GM03348 (cell line): ENCODE data around the gene MRPS35.

Experiments used
- DNase-seq: peaks from one replicate; pipeline ENCODE4 v3.0.0; 2012; ENCODE audit warnings: low spot score

Gene MRPS35

DNA sequence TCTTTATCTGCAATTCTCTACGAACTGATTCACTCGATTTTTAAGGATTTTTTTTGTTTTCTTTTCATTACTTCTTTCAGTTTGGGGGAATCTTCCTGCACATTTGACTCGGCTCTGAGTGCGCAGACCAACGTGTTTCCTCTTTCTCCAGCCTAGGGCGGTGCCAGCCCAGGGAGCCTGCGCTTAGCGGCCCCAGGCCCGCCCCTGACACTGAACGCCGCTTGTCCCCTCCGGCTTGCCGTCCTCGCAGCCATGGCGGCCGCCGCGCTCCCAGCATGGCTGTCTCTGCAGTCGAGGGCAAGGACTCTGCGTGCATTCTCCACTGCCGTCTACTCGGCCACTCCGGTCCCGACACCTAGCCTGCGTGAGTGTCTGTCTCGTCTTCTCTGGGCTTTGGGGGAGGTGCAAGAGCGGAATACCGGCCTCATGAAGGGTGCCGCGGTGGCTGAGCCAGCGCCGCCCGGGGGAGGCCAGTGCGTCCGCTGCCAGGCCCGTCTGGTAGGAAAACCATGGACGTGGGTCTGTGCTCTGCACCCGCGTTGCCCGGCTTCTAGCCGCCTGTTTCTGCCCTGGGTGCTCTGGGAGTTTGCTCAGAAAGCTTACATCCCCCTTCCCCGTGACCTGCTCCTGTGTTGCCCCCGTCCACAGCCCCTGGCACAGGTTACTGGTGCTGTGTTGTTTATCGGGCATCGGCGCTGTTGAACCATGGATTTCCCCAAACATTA is at the start of gene MRPS35:
Gene MRPS35, plus strand, starts transcription at position 241 of the 725 bp plus-strand sequence. Its CDS starts 12 bp downstream, at position 253.
- DNase-seq: peak; percentile 96

DNA sequence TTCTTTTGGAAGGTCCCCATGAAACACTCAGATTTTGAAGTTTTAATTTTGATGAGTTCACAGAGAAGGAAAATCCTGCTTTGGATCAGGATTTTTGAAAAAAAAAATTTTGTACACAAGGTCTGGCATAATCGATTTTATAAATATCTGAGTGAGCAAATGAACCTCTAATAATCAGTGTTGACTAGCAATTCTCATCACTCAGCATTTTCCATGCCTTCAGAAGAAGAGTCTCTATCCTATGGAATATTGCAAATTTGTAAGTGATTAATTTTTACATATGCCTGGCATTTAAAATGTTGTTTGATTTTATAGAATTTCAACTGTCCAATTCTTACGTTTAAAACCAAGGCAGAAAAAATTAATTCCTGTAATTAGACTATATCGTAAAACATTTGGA is 44.9 kb upstream of the MRPS35 start:
- DNase-seq: no peak

DNA sequence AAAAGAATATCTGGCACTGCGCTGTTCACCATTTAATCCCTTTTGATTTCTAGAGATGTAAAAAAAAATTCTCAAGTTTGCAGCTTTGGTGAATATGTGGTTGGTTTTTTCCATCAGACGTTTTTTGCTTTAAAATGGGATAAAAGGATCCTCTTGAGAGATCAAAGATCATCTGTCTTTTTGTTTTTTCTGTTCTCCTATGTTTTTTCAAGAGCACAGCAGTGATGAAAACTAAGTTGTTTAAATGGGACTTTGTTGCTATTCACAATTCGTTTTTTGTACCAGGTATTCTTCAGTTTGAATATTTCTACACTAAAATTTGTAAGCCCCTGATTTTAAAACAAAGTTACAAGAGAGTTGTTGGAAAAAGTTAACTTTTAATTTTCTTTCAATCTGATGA is 44.1 kb upstream of the MRPS35 start:
- no peak for DNase-seq

DNA sequence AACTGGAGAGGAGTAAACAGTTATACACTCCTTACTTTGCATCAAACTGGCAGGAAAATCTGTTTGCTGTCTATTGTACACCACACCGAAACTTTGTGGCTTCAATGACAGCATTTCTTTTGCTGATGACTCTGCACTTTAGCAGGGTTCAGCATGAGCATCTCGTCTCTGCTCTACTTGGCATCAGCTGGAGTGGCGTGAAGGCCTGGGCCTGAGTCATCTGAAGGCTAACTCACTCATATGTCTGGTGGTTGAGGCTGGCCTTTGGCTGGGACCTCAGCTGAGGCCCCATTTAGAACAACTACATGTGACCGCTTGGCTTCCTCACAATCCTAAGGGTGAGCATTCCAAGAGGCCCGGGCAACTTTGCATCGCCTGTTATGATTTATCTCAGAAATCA is 43.1 kb upstream of the MRPS35 start:
- peak; percentile 78 for DNase-seq

DNA sequence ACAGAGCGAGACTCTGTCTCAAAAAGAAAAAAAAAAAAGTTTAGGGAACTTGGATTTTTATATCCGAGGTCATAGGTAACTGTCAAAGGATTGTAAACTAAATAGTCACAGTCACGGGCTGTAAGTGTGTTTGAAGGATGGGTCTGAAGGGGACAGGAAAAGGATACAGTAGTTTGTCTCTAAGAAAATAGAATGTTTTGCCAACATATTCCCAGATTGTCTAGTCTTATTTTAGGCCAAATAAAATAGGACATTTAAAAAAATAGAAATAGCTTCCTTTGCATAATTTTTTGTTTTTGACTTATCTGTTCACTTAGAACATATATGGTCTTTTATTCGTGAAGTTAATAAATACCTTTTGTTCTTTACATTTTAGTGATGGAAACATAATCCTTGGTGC is 38.6 kb upstream of the MRPS35 start:
- DNase-seq: no peak

DNA sequence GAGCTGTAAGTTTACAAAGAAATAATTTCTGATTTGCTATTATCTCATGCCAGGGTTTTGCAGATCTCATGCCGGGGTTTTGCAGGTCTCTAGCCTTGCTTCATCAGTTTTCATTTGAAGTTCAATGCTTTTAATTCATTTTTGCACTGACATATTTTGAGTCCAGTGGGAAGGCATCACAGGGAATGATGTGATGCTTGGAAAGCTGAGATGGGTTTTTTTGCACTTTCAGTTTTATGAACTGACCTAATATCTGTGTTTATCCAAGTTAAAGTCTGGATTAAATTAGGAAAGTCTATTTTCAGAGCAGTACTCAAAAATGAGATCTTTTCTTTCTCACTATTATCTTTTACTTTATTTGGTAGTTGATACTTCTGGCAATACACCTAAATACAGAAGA is 38.0 kb upstream of the MRPS35 start:
- DNase-seq: no peak

DNA sequence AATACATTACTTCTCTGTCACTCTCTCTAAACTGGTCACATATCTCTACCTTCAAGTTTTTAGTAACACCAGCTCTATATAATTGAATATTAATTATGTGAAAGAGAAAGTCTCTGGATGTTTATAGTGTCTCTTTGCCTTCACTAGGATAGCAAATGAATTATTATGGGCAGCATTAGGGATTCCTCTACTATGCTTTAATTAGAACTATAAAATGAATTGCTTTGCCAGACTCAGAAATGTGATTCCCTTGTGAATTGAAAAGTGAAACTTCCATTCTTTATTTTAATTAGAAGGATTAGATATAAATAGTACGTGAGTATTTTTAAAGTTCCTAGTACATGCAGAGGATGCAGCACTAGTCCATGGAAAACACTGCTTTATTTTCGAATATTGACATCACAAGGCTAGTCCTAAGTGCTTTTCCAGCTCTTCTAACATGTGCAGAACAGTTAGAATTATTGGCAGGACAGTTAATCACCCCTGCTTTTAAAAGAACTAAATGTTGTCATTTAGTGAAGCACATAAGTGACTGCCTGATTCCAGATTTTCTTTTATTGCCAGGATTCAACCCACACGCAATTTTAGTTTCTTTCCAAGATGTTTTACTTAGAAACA is 37.4 kb upstream of the MRPS35 start:
- DNase-seq: no peak

DNA sequence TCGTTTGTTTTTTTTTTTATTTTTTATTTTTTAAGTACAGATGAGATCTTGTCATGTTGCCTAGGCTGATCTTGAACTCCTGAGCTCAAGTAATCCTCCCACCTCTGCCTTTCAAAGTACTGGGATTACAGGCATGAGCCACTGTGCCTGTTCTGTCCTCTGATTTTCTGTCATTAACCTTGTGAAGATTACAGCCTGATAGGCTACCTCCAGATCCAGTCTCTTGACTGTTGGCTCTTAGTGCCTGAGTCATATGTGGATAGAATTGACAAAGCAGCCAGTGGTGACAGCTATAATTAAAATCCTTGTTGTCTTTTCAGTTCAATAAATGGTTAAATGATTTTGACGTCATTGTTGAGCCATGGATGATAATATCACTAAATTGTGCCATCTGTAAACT is 35.6 kb upstream of the MRPS35 start:
- no peak for DNase-seq

DNA sequence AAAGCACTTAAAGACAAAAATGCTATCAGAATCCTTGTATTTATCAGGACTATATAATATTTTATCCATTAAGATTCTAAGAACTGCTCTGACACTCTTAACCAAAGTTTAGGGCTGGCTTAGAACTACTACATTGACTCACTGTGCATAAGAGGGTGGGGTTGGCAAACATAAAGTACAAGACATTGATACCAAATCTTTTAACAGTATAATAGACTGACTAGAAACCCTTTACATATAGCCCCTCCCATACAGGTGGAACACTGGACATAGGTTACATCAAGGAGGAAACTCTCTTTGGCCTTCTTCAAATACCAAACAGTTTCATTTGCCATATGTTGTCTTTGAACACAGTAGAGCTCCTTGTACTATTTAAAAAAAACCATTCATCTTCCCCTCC is 30.0 kb upstream of the MRPS35 start:
- DNase-seq: no peak

DNA sequence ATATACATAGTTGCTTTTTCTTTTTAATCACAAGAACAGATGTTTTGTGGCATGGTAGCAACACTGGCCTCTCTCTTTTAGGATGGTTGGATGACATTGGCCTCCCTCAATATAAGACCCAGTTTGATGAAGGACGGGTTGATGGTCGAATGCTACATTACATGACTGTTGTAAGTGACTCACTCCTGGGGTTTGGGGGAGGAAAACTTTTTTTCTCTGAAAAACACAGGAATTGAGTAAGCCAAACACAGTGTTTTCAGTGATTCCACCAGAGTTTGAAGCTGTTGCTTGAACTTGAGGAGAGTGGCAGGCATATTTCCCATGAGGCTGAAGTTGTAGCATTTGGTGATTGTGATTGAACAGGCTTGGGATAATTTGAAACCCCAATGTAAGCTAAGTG is 28.1 kb upstream of the MRPS35 start:
- DNase-seq: peak; percentile 5

DNA sequence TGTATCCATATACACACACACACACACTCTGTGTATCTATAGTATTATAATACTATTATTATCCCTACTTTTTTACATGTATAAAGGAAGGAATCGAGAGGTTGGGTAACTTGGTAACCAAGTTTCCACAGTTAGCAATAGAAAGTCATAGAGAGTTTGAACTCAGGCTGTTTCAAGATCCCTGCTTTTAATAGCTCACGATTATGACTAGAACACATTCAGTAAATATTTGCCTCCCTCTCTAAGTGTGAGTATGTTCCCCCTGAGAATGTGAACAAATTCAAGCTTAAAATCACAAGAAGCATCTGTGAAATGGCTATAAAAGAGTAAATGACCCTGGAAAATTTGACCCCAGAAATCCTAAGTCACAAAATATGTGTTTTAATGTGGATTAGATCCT is 25.4 kb upstream of the MRPS35 start:
- no peak for DNase-seq

DNA sequence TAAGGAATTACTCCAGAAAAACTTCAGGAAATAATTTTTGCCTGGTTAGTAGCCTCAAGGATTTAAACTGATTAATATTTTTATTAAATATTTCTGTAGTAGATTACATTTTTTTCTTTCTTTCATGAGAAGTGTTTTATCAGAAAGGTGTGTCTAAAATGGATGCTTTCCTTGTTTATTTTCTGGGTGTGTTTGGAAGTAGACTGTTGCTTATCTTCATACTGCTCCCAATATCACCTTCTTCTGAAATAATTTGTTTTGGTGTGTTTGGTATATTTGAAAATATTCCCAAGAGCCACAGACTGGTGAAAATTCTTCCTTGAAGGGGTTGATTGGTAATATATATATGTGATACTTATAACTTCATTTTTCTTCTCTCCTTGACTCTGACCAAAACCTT is 24.5 kb upstream of the MRPS35 start:
- no peak for DNase-seq

DNA sequence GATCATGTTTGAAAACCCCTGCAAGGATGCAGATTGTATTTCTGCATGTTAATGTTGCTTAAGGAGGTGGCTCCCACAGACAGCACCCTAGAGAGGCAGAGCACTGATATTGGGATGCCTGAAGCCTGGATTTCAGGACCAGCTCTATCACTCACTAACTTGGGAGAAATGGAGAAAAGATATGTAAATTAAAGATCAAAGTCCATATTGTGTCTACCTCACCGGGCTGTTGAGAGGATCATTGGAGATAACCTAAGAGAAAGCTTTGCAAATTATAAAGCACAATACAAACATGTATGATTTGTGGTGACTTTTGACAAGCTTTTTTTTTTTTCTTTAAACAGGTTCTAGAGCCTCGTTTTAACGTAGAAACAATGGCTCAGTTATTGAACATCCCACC is 22.0 kb upstream of the MRPS35 start:
- no peak for DNase-seq

DNA sequence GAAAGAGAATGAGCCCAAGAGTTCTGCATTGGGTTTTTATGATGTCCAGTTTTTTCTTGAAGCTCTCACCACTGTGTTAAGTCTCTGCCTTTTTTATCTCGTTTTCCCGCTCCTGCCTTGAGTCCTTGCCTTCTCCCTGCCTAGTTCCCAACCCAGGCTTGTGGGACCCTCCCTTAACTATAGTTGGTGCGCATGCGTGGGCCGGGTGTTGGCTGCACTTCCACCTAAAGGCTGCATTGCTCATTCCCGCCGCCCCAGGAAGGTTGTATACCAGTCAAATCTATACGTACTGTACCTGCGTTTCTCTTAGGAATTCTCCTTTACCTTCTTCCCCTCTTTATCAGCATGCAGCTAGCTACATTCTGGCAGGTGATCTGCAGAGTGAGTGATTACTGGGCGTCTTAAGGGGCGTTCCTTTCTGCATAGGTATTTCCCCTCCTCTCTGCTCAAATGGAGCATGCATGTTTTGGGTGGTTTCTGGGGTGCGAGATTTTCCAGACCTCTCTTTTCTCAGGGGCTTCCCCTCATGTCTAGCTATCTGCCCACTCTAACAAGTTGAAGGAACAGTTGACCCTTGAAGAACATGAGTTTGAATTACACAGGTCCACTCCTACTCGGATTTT is 21.0 kb upstream of the MRPS35 start:
- DNase-seq: no peak

DNA sequence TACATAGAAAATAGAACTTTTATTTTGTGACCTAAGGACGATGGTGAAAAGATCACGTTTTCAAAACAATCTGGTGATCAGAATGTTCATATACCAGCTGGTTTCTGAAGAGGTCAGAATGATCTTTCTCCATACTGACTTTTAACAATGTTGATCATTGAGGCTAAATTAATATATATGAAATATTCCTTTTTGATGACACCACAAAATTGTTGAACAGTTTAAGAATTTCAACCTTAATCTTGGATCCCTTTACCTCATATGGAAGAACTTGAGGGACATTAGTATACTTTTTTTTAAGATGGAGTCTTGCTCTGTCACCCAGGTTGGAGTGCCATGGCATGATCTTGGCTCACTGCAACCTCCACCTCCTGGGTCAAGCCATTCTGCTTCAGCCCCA is 17.2 kb upstream of the MRPS35 start:
- no peak for DNase-seq

DNA sequence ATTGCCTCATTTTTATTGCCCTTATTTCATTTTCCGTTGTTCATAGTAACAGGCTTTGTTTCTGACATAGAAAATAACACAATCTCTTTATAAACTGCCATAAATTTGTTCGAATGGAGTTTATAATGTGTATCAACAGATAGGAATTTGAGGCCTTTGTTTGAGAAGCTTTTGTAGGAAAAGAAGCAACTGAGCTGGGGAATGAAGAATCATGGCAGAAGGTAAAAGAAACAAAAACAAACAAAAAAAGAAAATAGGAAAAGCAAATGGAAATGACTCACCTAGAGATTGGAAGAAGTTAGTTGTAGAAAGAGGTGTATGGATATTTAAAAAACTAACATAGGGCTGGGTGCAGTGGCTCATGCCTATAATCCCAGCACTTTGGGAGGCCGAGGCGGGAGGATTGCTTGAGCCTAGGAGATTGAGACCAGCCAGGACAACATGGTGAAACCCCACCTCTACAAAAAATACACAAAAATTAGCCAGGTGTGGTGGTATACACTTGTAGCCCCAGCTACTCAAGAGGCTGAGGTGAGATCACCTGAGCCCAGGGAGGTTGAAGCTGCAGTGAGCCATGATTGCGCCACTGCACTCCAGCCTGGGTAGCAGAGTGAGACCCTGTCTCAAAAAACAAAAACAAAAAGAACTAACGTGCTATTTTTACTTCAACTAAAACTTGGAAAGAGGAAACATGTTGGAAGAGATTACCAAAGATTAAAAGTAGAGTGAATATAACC is 14.9 kb upstream of the MRPS35 start:
- DNase-seq: no peak

DNA sequence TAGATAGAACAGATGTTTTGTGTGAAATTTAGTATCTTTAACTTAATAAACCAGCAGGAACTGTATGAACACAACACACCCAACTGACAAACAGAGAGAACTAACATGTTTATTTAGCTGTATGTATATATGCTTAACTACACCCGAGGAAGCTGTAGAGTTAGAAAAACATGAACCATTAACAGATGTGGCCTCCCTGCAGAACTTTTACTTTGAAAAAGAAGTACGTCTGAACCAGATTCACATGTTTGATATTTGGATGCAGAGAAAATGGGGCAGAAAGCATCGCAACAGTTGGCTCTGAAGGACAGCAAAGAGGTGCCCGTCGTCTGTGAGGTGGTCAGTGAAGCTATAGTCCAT is 14.4 kb upstream of the MRPS35 start, which contains the start of gene REP15:
Gene REP15, plus strand, starts transcription at position 155 of the 360 bp plus-strand sequence. Its CDS starts 116 bp downstream, at position 271.
- no peak for DNase-seq

DNA sequence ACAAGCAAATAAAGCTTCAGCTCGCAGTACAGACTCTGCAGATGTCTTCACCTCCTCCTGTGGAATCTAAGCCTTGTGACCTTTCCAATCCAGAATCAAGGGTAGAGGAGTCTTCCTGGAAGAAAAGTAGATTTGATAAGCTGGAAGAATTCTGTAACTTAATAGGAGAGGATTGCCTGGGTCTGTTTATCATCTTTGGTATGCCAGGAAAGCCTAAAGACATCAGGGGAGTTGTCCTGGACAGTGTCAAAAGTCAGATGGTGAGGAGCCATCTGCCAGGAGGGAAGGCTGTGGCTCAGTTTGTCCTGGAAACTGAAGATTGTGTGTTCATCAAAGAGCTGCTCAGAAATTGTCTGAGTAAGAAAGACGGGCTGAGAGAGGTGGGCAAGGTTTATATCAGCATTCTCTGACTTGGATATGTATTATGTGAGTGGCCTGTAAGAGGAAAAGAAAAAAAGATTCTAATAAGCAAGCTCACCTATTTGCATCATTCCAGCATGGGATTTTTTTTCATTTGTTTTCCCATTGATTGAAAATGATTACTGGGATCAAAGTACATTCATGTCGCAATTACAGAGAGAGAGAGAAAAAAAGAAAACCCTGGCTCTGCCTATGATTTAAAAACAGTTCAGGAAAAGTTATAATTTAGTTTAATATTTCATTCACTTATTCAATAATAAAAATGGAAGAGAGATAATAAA is 13.6 kb upstream of the MRPS35 start:
- DNase-seq: no peak

DNA sequence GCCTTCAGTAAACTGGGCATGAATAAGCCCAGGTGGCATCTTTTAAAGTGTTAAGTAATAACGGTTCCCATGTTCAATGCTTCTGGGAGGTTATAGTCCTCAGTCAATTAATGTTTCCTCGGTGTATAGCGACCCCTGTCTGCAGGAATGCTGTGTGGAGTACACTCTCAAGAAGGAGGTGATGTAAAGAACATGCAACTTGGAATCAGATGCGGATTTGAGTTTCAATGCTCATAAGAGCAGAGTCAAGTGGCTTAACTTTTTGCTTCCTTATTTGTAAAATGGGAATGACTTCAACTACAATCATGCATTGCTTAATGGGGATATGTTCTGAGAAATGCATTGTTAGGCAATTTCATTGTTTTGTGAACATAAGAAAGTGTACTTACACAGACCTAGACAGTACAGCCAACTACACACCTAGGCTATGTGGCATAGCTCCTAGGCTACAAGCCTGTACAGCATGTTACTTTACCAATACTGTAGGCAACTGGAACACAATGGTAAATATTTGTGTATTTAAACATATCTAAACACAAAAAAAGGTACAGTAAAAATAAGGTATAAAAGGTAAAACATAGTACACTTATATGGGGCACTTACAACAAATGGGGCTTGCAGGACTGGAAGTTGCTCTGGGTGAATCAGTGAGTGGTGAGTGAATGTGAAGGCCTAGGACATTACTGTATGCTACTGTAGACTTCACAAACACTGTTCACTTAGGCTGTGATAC is 6.7 kb upstream of the MRPS35 start:
- peak; percentile 87 for DNase-seq

DNA sequence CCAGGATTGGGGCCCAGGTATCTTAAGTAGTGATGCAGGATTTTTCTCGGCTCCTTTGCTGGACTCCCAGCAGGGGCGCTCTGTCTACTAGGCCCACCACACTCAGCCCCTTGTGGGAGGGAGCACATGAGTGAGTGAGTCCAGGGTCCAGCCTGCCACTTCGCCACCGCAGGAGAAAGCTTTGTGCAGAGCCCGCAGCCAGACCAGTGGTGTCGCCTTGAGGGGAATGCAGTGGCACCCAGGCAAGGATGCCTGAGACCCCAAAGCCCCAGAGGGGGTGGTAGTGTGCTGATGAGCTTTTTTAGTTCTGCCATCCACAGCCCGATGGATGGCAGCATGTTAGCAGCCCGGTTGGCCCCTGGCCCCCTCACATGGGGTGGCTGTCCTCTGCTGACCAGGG is 5.4 kb upstream of the MRPS35 start:
- no peak for DNase-seq

DNA sequence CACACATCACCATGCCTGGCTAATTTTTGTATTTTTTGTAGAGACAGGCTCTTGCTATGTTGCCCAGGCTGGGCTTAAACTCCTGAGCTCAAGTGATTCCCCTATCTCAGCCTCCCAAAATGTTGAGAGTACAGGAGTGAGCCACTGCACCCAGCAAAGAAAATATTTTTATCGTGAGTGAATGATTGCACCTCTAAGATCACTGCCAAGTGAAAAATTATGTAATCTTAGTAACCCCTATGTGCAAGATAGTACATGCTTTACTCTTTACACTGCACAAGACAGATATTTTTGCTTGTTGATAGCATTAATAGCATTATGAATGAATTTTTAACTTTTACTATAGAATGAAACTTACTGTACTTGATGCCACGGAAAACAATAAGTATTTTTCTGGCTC is 3.4 kb upstream of the MRPS35 start:
- no peak for DNase-seq
